Epithelial cell of esophagus (primary cell): ENCODE measurements around the gene CLDN9.
A peak's percentile ranks its signal among the peaks of the same experiment; 100 is the strongest.

Experiments used
- DNase-seq: peaks from one replicate; pipeline ENCODE4 v3.0.0; 2010; ENCODE audit warnings: low read depth
- H3K4me3 ChIP-seq: 2 replicates; pipeline ENCODE4 v1.5.1; 2011; ENCODE audit warnings: mild to moderate bottlenecking, low read length, control low read depth
- TF ChIP-seq, protein P1 (sequence below): IDR thresholded peaks from 2 replicates; pipeline ENCODE4 v1.5.1; 2011; ENCODE audit warnings: low read depth, mild to moderate bottlenecking, low read length, control low read depth, inconsistent platforms; ENCODE audit not compliant: insufficient read depth; ENCODE audit errors: missing control alignments

The CLDN9 gene

GRCh38 chr16:3035972-3036725 is 23.4 kb downstream of the CLDN9 start:
- TF ChIP-seq, protein P1, sequence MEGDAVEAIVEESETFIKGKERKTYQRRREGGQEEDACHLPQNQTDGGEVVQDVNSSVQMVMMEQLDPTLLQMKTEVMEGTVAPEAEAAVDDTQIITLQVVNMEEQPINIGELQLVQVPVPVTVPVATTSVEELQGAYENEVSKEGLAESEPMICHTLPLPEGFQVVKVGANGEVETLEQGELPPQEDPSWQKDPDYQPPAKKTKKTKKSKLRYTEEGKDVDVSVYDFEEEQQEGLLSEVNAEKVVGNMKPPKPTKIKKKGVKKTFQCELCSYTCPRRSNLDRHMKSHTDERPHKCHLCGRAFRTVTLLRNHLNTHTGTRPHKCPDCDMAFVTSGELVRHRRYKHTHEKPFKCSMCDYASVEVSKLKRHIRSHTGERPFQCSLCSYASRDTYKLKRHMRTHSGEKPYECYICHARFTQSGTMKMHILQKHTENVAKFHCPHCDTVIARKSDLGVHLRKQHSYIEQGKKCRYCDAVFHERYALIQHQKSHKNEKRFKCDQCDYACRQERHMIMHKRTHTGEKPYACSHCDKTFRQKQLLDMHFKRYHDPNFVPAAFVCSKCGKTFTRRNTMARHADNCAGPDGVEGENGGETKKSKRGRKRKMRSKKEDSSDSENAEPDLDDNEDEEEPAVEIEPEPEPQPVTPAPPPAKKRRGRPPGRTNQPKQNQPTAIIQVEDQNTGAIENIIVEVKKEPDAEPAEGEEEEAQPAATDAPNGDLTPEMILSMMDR = no peak
- no peak for DNase-seq
- peak overlapping the region; percentile 61 for H3K4me3 ChIP-seq

GRCh38 chr16:3036726-3037315 is 24.1 kb downstream of the CLDN9 start, which contains the start of gene BICDL2:
TSS of gene BICDL2 (minus strand) at chr16:3036944. CDS start at chr16:3035496, 1,448 bp downstream.
- TF ChIP-seq, protein P1 = no peak
- peak within 1 kb of the TSS; percentile 61 for H3K4me3 ChIP-seq
- no peak for DNase-seq

GRCh38 chr16:3038256-3038655 is 25.5 kb downstream of the CLDN9 start:
- DNase-seq = peak; percentile 90
- H3K4me3 ChIP-seq = no peak overlapping the region
- TF ChIP-seq, protein P1 = no peak

DNA sequence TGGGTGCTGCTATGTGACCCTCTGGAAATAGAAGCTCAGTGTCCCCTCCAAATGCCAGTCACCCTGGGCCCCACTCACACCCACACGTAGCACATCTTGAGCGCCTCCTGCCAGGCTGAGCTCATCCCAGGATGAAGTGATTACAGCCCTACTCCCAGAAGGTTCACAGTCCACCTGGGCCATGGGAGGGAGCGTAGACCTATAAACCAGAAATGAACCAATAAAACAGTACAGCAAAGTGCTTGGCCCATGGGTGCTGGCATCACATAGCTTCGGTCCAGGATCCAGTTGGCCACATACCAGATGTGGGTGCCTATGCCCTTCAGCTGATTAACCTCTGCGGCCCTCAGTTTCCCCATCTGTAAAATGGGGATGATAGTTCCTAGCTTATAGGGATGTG is 26.2 kb downstream of the CLDN9 start:
- no peak for DNase-seq
- no peak overlapping the region for H3K4me3 ChIP-seq
- TF ChIP-seq, protein P1 = no peak

DNA sequence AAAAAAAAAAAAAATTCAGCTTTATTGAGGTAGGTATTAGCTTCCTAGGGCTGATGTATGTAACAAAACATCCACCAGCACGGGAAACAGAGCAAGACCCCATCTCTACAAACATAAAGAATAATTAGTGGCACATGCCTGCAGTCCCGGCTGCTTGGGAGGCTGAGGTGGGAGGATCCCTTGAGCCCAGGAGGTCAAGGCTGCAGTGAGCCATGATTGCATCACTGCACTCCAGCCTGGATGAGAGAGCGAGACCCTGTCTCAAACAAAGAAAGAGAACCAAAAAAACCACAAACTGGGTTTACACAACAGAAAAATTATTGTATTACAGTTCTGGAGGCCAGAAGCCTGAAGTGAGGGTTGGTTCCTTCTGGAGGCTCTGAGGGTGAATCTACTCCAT is 29.7 kb downstream of the CLDN9 start:
- no peak for DNase-seq
- TF ChIP-seq, protein P1 = no peak
- no peak overlapping the region for H3K4me3 ChIP-seq

GRCh38 chr16:3044708-3045107 is 32.0 kb downstream of the CLDN9 start:
- DNase-seq = no peak
- no peak overlapping the region for H3K4me3 ChIP-seq
- TF ChIP-seq, protein P1 = no peak
